NCI-H82 treated with DMSO at 0.1 percent for 48 hours (cell line): ENCODE data around the gene SEMA3F.

Experiments
- DNase-seq: peaks from one replicate; lab custom pipeline; 2025; ENCODE audit not compliant: unreplicated experiment; lab: John Stamatoyannopoulos, UW

Gene SEMA3F

GRCh38 chr3:50155491-50155878, 361 bp downstream of the SEMA3F start:
- no peak for DNase-seq

- DNase-seq: no peak
Observed at GRCh38 chr3:50155891-50156290, 767 bp downstream of the SEMA3F start.

- DNase-seq: no peak
Observed at GRCh38 chr3:50156549-50157493, 1.7 kb downstream of the SEMA3F start.

DNA sequence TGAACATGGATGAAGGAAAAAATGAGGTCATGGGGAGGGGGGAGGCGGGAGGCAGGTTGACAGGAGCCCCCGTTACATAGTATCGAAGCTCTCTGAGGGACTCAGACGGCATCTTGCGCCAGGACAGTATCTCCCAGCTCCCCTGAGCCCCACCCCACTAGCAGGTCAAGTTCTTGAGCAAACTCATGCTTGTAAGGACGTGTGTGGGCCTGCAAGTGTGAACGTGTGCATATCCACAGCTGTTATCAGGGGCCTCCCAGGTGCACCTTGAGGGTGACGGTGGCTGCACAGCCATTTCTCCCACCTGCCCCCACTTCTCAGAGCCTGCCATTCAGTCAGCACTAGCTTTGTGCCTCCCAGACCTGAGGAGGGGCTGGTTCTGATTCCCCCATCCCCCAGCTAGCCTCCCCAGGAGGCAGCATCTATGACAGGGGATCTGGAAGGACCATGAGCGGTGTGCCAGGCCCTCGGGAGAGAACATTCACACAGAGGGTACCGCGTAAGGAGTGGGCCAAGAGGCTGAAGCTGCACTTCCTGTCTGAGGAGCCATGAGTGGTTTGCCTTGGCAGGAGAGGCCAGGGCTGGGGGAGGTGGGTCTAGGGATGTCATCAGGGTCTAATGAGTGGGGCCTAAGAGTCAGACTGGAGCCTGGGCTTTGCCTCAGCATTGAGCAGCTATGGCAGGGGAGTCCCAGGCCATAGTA, 2.9 kb downstream of the SEMA3F start:
- DNase-seq: no peak

GRCh38 chr3:50158530-50159146, 3.5 kb downstream of the SEMA3F start:
- DNase-seq: no peak

- DNase-seq: no peak
Observed at GRCh38 chr3:50160561-50160983, 5.4 kb downstream of the SEMA3F start.

DNA sequence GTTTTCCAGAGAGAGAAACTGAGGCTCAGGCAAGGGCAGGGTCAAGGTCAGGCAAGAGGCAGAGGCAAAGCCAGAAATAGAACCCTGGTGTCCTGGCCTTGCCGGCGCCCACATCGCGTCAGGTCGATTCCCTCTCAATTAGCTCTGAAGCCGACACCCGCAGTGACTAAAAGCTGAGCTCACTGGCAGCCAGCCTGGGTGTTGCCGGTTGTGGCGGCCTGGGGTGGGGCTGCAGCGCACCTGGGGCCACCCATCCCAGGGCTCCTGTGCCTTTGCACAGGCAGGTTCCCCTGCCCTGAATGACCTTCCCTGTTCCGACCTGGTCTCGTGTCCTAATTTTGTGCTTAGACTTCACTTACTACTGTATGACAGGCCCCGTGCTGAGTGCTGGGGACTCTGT, 6.2 kb downstream of the SEMA3F start:
- DNase-seq: no peak

GRCh38 chr3:50162034-50162883, 7.1 kb downstream of the SEMA3F start:
- no peak for DNase-seq

GRCh38 chr3:50163572-50164455, 8.7 kb downstream of the SEMA3F start:
- DNase-seq: no peak

- no peak for DNase-seq
Observed at GRCh38 chr3:50164481-50164880, 9.4 kb downstream of the SEMA3F start.

- no peak for DNase-seq
Observed at GRCh38 chr3:50164984-50165909, 10.1 kb downstream of the SEMA3F start.

DNA sequence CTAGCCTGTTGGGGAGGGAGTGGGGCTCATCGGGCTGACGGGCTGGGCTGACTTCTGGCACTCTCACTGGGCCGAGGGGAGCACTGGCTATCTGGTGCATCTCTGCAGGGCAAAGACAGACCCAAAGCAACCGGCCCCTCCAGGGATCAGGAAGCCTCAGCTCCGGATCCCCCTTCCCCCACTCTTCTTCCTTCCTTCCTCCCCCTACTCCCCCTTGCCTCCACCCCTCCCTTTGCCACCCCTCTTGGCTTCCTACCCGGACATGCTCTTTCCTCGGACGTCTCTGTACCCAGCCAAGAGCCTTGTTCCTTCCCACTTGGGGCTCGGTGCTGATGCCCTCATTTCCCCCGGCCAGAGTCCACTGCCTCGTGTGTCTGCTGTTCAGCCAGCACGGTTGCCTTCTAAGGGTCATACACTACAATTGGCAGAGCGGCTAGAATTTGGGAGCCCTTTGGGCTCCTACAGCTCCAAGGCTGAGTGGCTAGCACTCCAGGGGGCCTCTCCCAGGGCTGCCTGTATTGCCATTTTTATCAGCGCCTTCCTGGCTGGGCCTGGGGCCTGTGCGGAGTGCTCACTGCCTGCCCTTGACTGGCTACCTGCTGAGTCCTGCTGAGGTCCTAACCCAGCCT, 10.9 kb downstream of the SEMA3F start:
- DNase-seq: no peak

DNA sequence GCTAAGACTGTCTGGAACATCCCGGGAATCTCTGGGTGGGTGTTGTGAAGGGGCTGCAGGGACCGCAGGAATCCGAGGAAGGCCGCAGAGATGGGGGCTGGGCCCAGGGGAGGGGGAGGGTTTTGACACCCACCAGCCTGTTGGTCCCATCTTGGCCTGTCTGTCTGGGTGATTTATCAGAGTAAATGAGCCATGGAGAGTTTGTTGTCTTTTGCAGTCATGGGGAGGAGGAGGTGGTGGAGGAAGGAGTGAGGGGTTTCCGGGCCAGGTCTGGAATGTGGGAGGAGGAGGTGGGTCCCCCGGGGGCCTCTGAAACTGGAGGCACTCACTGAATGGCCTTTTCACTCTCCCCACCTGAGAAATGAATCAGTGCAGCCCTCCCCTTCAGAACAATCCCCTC, 11.5 kb downstream of the SEMA3F start:
- DNase-seq: no peak

- DNase-seq: no peak
Observed at GRCh38 chr3:50167069-50167840, 12.1 kb downstream of the SEMA3F start.

- no peak for DNase-seq
Observed at GRCh38 chr3:50167841-50168209, 12.7 kb downstream of the SEMA3F start.

DNA sequence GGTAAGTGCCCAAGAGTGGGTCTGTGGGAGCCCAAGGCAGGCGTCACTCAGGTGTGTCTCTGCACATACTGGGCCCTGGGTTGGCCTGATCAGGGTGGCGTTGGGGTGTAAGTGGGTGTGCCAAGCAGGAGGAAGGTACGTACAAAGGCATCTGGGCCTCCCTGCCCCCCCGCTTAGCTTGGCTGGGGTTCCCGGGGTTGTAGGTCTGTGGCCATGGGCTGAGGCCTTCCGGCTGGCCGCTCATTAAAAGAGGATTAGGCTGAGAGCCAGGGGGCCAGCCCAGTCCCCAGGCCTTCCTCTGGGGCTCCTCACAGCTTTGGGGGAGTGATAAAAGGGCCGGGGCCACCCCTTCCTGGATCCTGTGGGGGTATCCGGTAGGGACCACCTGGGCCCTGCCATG, 13.3 kb downstream of the SEMA3F start:
- DNase-seq: no peak

GRCh38 chr3:50168791-50169190, 13.7 kb downstream of the SEMA3F start:
- no peak for DNase-seq
